ENCODE data around the gene LRIF1. TPM values are rescaled to one million over a fixed set of nuclear protein-coding genes. Genes with fewer than 3 reads are reported as not detected.

The LRIF1 gene
- total RNA-seq, 2 donors from 2014 or later = 13.7 to 20.1 TPM

DNA sequence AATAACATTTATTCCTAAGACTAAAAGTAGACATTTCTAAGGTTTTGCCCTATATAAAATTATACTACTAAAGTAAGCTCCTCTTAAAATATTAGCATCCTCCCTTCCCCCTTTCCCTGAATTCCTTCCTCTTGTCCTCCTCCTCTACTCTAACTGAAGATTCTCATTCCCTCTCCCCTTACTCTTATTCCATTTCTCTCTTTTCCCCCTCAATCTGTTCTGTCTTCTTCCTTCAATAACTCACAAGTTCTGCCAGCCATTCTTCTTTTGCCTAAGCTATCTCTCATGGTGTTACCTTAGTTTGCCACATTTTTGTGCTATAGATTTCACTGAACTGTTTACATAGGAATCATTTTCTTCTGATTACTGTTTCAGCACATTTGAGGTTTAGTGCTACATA is 10.7 kb downstream of the LRIF1 start:
- H3K4me3 Mint-ChIP-seq = no peak overlapping the region
- H3K4me1 Mint-ChIP-seq = no peaks in the 10 kb centered on the region
- Histone ChIP-seq H3K27ac (ENCODE audit: low read depth, low read length) (no peak overlapping the region), H3K4me1 (ENCODE audit: control insufficient read depth, insufficient read depth, low read length) (no peaks in the 10 kb centered on the region), H3K9me3 (ENCODE audit: control insufficient read depth, low read length) (no peaks in the 10 kb centered on the region), H3K36me3 (ENCODE audit: control insufficient read depth, insufficient read depth, low read length) (peaks cover 48% of the 10 kb centered on the region), H3K9ac (ENCODE audit: extremely low read depth, low read length, poor library complexity, severe bottlenecking) (no peak overlapping the region), H3K27me3 (ENCODE audit: control insufficient read depth, insufficient read depth, low read length, poor library complexity, severe bottlenecking) (no peaks in the 10 kb centered on the region), H3K4me3 (ENCODE audit: low read length) (no peak overlapping the region)
- DNase-seq = no peak
- peaks cover 20% of the 10 kb centered on the region for H3K36me3 Mint-ChIP-seq (ENCODE audit: low read depth)
- TF ChIP-seq, protein P1, sequence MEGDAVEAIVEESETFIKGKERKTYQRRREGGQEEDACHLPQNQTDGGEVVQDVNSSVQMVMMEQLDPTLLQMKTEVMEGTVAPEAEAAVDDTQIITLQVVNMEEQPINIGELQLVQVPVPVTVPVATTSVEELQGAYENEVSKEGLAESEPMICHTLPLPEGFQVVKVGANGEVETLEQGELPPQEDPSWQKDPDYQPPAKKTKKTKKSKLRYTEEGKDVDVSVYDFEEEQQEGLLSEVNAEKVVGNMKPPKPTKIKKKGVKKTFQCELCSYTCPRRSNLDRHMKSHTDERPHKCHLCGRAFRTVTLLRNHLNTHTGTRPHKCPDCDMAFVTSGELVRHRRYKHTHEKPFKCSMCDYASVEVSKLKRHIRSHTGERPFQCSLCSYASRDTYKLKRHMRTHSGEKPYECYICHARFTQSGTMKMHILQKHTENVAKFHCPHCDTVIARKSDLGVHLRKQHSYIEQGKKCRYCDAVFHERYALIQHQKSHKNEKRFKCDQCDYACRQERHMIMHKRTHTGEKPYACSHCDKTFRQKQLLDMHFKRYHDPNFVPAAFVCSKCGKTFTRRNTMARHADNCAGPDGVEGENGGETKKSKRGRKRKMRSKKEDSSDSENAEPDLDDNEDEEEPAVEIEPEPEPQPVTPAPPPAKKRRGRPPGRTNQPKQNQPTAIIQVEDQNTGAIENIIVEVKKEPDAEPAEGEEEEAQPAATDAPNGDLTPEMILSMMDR (conservative IDR thresholded peaks at IDR 0.05) = no peak
- no peak overlapping the region for H3K27ac Mint-ChIP-seq
- H3K27me3 Mint-ChIP-seq (ENCODE audit: insufficient read depth) = no peaks in the 10 kb centered on the region
- H3K9me3 Mint-ChIP-seq = no peaks in the 10 kb centered on the region

DNA sequence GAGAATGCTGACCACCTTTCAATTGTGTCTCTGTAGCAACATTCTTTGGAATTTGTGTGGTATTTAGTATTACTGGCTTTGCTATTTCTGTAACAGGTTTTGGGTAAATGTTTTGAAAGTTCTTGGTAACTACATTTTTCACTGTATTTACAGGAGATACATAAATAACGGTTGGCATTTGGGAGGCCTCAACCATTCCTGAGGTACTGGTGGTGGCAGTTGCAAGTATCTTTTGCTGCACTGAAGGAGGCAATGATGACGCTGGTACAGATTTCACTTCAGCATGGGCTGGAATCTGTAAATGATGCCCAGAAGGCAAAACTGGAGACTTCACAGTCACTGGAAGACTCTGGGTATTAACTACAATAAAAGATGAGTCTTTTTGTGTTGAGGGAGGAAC is 11.7 kb downstream of the LRIF1 start:
- no peaks in the 10 kb centered on the region for H3K27me3 ChIP-seq (ENCODE audit: control insufficient read depth, insufficient read depth, low read length, poor library complexity, severe bottlenecking)
- WGBS, 2 experiments (ENCODE audit: insufficient coverage in 1 of 2, insufficient read length in 1 of 2) = 82 to 94% methylated on average over 1 to 2 of the region's 2 CpGs
- DNase-seq = no peak
- no peaks in the 10 kb centered on the region for H3K9me3 ChIP-seq (ENCODE audit: control insufficient read depth, low read length)
- no peak overlapping the region for H3K4me3 ChIP-seq (ENCODE audit: low read length)
- H3K27ac ChIP-seq (ENCODE audit: low read depth, low read length) = no peak overlapping the region
- no peaks in the 10 kb centered on the region for H3K4me1 ChIP-seq (ENCODE audit: control insufficient read depth, insufficient read depth, low read length)
- TF ChIP-seq, protein P1 (conservative IDR thresholded peaks at IDR 0.05) = no peak
- H3K27ac Mint-ChIP-seq = no peak overlapping the region
- H3K9ac ChIP-seq (ENCODE audit: extremely low read depth, low read length, poor library complexity, severe bottlenecking) = no peak overlapping the region
- H3K4me1 Mint-ChIP-seq = no peaks in the 10 kb centered on the region
- no peaks in the 10 kb centered on the region for H3K27me3 Mint-ChIP-seq (ENCODE audit: insufficient read depth)
- no peaks in the 10 kb centered on the region for H3K9me3 Mint-ChIP-seq
- no peak overlapping the region for H3K4me3 Mint-ChIP-seq
- H3K36me3 ChIP-seq (ENCODE audit: control insufficient read depth, insufficient read depth, low read length) = peaks cover 58% of the 10 kb centered on the region
- peaks cover 28% of the 10 kb centered on the region for H3K36me3 Mint-ChIP-seq (ENCODE audit: low read depth)

DNA sequence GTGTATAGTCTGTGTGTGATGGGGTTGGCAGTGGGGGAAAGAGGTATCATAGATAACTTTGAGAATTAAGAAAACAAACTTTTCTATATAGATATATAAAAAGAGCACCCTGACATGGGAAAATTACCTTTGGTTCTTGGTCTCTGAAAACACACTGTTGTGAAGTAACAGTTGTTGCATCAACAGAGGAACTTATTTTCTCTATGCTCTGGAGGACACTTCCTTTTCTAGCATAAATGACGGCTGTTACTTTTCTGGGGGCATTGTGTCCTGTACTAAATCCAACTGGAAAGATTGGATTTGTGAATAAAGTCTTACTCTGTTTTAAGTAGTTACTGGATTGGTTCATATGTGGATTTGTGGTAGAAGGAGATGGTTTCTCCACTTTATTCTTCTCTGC is 12.6 kb downstream of the LRIF1 start:
- Histone ChIP-seq H3K9ac (ENCODE audit: extremely low read depth, low read length, poor library complexity, severe bottlenecking) (no peak overlapping the region), H3K27ac (ENCODE audit: low read depth, low read length) (no peak overlapping the region), H3K4me1 (ENCODE audit: control insufficient read depth, insufficient read depth, low read length) (no peaks in the 10 kb centered on the region), H3K36me3 (ENCODE audit: control insufficient read depth, insufficient read depth, low read length) (peaks cover 61% of the 10 kb centered on the region), H3K4me3 (ENCODE audit: low read length) (no peak overlapping the region), H3K9me3 (ENCODE audit: control insufficient read depth, low read length) (no peaks in the 10 kb centered on the region), H3K27me3 (ENCODE audit: control insufficient read depth, insufficient read depth, low read length, poor library complexity, severe bottlenecking) (no peaks in the 10 kb centered on the region)
- Mint-ChIP-seq H3K27me3 (ENCODE audit: insufficient read depth) (no peaks in the 10 kb centered on the region), H3K4me1 (no peaks in the 10 kb centered on the region), H3K9me3 (no peaks in the 10 kb centered on the region), H3K27ac (no peak overlapping the region), H3K36me3 (ENCODE audit: low read depth) (peaks cover 34% of the 10 kb centered on the region), H3K4me3 (no peak overlapping the region)
- no peak for DNase-seq
- TF ChIP-seq, protein P1 (conservative IDR thresholded peaks at IDR 0.05) = no peak
- WGBS, 2 experiments (ENCODE audit: insufficient coverage in 1 of 2, insufficient read length in 1 of 2) = 91 to 100% methylated on average over 1 of the region's 1 CpG
